ENCODE measurements around the gene DSE.

Gene DSE

GRCh38 chr6:116376149-116376548, 5.4 kb downstream of the DSE start:
- TF ChIP-seq TCF12 (IDR thresholded peaks at IDR 0.05; ENCODE audit: low read depth) (no peak), TAF1 (IDR thresholded peaks at IDR 0.05; ENCODE audit: low read depth) (no peak), EGR1 (IDR thresholded peaks at IDR 0.05) (no peak), RAD21 (IDR thresholded peaks at IDR 0.05; ENCODE audit: low read depth) (no peak)

- TF ChIP-seq TCF12 (IDR thresholded peaks at IDR 0.05; ENCODE audit: low read depth) (no peak), NFIC (IDR thresholded peaks at IDR 0.05) (no peak), RAD21 (IDR thresholded peaks at IDR 0.05; ENCODE audit: low read depth) (no peak), CREB1 (IDR thresholded peaks at IDR 0.05; ENCODE audit: low read depth) (no peak), MAX (IDR thresholded peaks at IDR 0.05) (no peak), TEAD4 (IDR thresholded peaks at IDR 0.05) (no peak), FOXM1 (IDR thresholded peaks at IDR 0.05; ENCODE audit: borderline replicate concordance, low read depth) (no peak), USF1 (IDR thresholded peaks at IDR 0.05) (no peak), TAF1 (IDR thresholded peaks at IDR 0.05; ENCODE audit: low read depth) (no peak), YY1 (IDR thresholded peaks at IDR 0.05; ENCODE audit: low read depth) (no peak)
These were observed 9.0 kb downstream of the DSE start for GRCh38 chr6:116379764-116380163.

GRCh38 chr6:116380346-116380745, 9.6 kb downstream of the DSE start:
- TF ChIP-seq TCF12 (IDR thresholded peaks at IDR 0.05; ENCODE audit: low read depth) (no peak), YY1 (IDR thresholded peaks at IDR 0.05; ENCODE audit: low read depth) (no peak), EP300 (IDR thresholded peaks at IDR 0.05; ENCODE audit: borderline replicate concordance) (no peak), EGR1 (IDR thresholded peaks at IDR 0.05) (no peak), ZBTB7A (IDR thresholded peaks at IDR 0.05; ENCODE audit: low read depth) (no peak), MAX (IDR thresholded peaks at IDR 0.05) (no peak), RAD21 (IDR thresholded peaks at IDR 0.05; ENCODE audit: low read depth) (no peak), TAF1 (IDR thresholded peaks at IDR 0.05; ENCODE audit: low read depth) (no peak), NFIC (IDR thresholded peaks at IDR 0.05) (no peak), CREB1 (IDR thresholded peaks at IDR 0.05; ENCODE audit: low read depth) (no peak), TEAD4 (IDR thresholded peaks at IDR 0.05) (no peak), CEBPB (IDR thresholded peaks at IDR 0.05) (no peak), USF1 (IDR thresholded peaks at IDR 0.05) (no peak), FOXM1 (IDR thresholded peaks at IDR 0.05; ENCODE audit: borderline replicate concordance, low read depth) (no peak), REST (IDR thresholded peaks at IDR 0.05; ENCODE audit: low read depth) (no peak)

- TF ChIP-seq EGR1 (IDR thresholded peaks at IDR 0.05) (no peak), USF1 (IDR thresholded peaks at IDR 0.05) (no peak), FOXM1 (IDR thresholded peaks at IDR 0.05; ENCODE audit: borderline replicate concordance, low read depth) (no peak), CREB1 (IDR thresholded peaks at IDR 0.05; ENCODE audit: low read depth) (no peak), MAX (IDR thresholded peaks at IDR 0.05) (no peak), RAD21 (IDR thresholded peaks at IDR 0.05; ENCODE audit: low read depth) (no peak), TEAD4 (IDR thresholded peaks at IDR 0.05) (no peak)
These were observed 10.3 kb downstream of the DSE start for GRCh38 chr6:116381000-116381399.

GRCh38 chr6:116382587-116382986, 11.8 kb downstream of the DSE start:
- TF ChIP-seq ZBTB7A (IDR thresholded peaks at IDR 0.05; ENCODE audit: low read depth) (no peak), MAX (IDR thresholded peaks at IDR 0.05) (no peak), TCF12 (IDR thresholded peaks at IDR 0.05; ENCODE audit: low read depth) (no peak), REST (IDR thresholded peaks at IDR 0.05; ENCODE audit: low read depth) (no peak), USF1 (IDR thresholded peaks at IDR 0.05) (no peak), TEAD4 (IDR thresholded peaks at IDR 0.05) (no peak), RAD21 (IDR thresholded peaks at IDR 0.05; ENCODE audit: low read depth) (no peak), YY1 (IDR thresholded peaks at IDR 0.05; ENCODE audit: low read depth) (no peak), EGR1 (IDR thresholded peaks at IDR 0.05) (no peak), TAF1 (IDR thresholded peaks at IDR 0.05; ENCODE audit: low read depth) (no peak), NFIC (IDR thresholded peaks at IDR 0.05) (no peak), CEBPB (IDR thresholded peaks at IDR 0.05) (no peak), FOXM1 (IDR thresholded peaks at IDR 0.05; ENCODE audit: borderline replicate concordance, low read depth) (no peak), EP300 (IDR thresholded peaks at IDR 0.05; ENCODE audit: borderline replicate concordance) (no peak), CREB1 (IDR thresholded peaks at IDR 0.05; ENCODE audit: low read depth) (no peak)
